Ovary (tissue), 9 donors: Measurements from ENCODE around the gene CCP110. TPM values are rescaled to one million over a fixed set of nuclear protein-coding genes. Genes with fewer than 3 reads are reported as not detected.

Experiments
- DNase-seq, 5 donors: peaks; one replicate each; pipeline ENCODE4 v3.0.0-alpha.2; 2019 to 2020
- H3K27ac ChIP-seq, 2 donors: fragments of 200-600 bp; one replicate each; pipeline versions ENCODE4 v1.5.1 to v1.8.0; 2019 to 2022
- H3K27me3 ChIP-seq: fragments of 200-600 bp; one replicate; pipeline ENCODE4 v1.8.0; 2022
- H3K36me3 ChIP-seq: fragments of 200-600 bp; sonication (generic); one replicate; pipeline ENCODE4 v1.5.1; 2019
- H3K4me1 ChIP-seq: one replicate; pipeline ENCODE4 v1.8.1; 2013; ENCODE audit warnings: mild to moderate bottlenecking, moderate library complexity; ENCODE audit not compliant: insufficient read depth
- H3K4me3 ChIP-seq: fragments of 200-600 bp; sonication (generic); one replicate; pipeline ENCODE4 v1.5.1; 2017
- H3K9me3 ChIP-seq, 2 donors: fragments of 200-600 bp in 1 of 2; sonication (generic) in 1 of 2; one replicate each; pipeline versions ENCODE4 v1.5.1 to v1.8.1; 2013 to 2019; ENCODE audit warnings: mild to moderate bottlenecking in 1 of 2, moderate library complexity in 1 of 2
- EP300 ChIP-seq: sonication (generic); formaldehyde crosslinking; IDR thresholded peaks from one replicate; pipeline ENCODE4 v1.6.1; 2017; ENCODE audit warnings: antibody characterized with exemption
- POLR2A ChIP-seq: fragments of 450-650 bp; IDR thresholded peaks from one replicate; pipeline ENCODE4 v1.6.1; 2017; ENCODE audit warnings: antibody characterized with exemption, mild to moderate bottlenecking, moderate library complexity
- WGBS, 3 donors: extraction: QIAGEN DNeasy Blood & Tissue Kit in 1 of 3; methylation state at CpG; one replicate each; pipeline versions ENCODE4 v1.1.5 to v1.1.7; 2013 to 2017; 5-methylcytosine and 5-hydroxymethylcytosine counted together
- intact Hi-C, 4 donors: fragments of 100-400 bp; cut with DNase I; formaldehyde crosslinking; loops; one replicate each; pipeline versions ENCODE4 v1.11.0 to v1.15.1; 2022 to 2023
- polyA plus RNA-seq, 2 donors: library from polyadenylated mRNA; stranded (reverse); fragments of 200-250 nt in 1 of 2; fragments of 350-450 nt in 1 of 2; fragmentation: Illumina TruSeq in 1 of 2; extraction: RNeasy Lipid Tissue Mini Kit (QIAGEN cat#74804) in 1 of 2; gene quantifications; one replicate each; pipeline ENCODE4 v1.2.3, GENCODE V29; 2013 to 2014
- total RNA-seq, 7 donors: library from RNA; depleted of rRNA in 2 of 7; stranded (reverse); fragments of >200 nt in 2 of 7; fragmentation: NEBNext Ultra II Directional in 3 of 7; extraction: Animal tissue kit (Norgen Biotek cat#: 25700) in 3 of 7; gene quantifications; one replicate each; pipeline versions ENCODE4 v1.1.0 to v1.2.4, GENCODE V29; 2016 to 2023
- TF ChIP-seq, protein P1 (sequence below), 3 donors: fragments of 450-650 bp in 2 of 3; fragments of 200-600 bp in 1 of 3; IDR thresholded peaks; one replicate each; pipeline versions ENCODE4 v1.5.1 to v1.8.0; 2016 to 2022; ENCODE audit warnings: antibody characterized with exemption in 3 of 3, mild to moderate bottlenecking in 1 of 3
- donor health status: DM: no; HTN: no; CAD: no; lungs with moderate emphysema.
- donor health status: DM: no; HTN: no; CAD: no.
- donor health status: Bipolar disorder and iron deficiency.
- donor health status: DM: yes; HTN: yes; CAD: no.
- donor health status: DM: no; HTN: no; CAD: no.
- donor health status: DM: yes; HTN: yes; CAD: no.

CCP110 gene
- total and polyA plus RNA-seq, 9 donors, result 7.2 to 22.9 (median 19.1) TPM

GRCh38 chr16:19573997-19574396 is 50.3 kb downstream of the CCP110 start:
- H3K4me1 ChIP-seq, result no peaks in the 10 kb centered on the region
- no peaks in the 10 kb centered on the region for H3K36me3 ChIP-seq
- no peak overlapping the region for H3K4me3 ChIP-seq
- no peak overlapping the region for H3K27ac ChIP-seq
- no peaks in the 10 kb centered on the region for H3K27me3 ChIP-seq
- no peaks in the 10 kb centered on the region for H3K9me3 ChIP-seq
- TF ChIP-seq POLR2A (no peak), EP300 (no peak)
- TF ChIP-seq, protein P1, sequence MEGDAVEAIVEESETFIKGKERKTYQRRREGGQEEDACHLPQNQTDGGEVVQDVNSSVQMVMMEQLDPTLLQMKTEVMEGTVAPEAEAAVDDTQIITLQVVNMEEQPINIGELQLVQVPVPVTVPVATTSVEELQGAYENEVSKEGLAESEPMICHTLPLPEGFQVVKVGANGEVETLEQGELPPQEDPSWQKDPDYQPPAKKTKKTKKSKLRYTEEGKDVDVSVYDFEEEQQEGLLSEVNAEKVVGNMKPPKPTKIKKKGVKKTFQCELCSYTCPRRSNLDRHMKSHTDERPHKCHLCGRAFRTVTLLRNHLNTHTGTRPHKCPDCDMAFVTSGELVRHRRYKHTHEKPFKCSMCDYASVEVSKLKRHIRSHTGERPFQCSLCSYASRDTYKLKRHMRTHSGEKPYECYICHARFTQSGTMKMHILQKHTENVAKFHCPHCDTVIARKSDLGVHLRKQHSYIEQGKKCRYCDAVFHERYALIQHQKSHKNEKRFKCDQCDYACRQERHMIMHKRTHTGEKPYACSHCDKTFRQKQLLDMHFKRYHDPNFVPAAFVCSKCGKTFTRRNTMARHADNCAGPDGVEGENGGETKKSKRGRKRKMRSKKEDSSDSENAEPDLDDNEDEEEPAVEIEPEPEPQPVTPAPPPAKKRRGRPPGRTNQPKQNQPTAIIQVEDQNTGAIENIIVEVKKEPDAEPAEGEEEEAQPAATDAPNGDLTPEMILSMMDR (IDR thresholded peaks at IDR 0.05), result no peak
- WGBS, 3 donors, result 92 to 93% (median 93%) methylated on average over 9 of the region's 9 CpGs
- no peak for DNase-seq
- intact Hi-C loops, result no loop called here

DNA sequence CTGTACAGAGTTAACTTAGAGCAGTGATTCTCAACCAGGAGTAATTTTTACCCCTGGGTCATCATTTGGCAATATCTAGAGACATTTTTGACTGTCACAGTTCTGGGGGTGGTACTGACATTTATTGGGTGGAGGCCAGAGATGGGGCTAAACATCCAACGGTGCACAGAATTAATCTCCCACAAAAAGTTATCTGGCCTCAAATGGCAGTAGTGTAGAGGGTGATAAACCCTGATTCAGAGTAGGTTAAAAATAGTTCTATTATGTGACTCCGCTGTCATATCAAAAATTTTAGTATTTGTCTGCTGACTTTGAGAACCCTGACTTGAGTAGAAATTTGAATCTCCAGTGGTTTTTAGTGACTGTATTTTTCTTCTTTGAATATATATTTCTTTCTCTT is 50.9 kb downstream of the CCP110 start:
- Histone ChIP-seq H3K27ac (no peak overlapping the region), H3K4me1 (no peaks in the 10 kb centered on the region), H3K27me3 (no peaks in the 10 kb centered on the region), H3K9me3 (no peaks in the 10 kb centered on the region), H3K36me3 (no peaks in the 10 kb centered on the region), H3K4me3 (no peak overlapping the region)
- DNase-seq, result no peak
- intact Hi-C loops, result no loop called here
- TF ChIP-seq POLR2A (no peak), EP300 (no peak)
- TF ChIP-seq, protein P1 (IDR thresholded peaks at IDR 0.05), result no peak
- WGBS, 3 donors, result 66 to 72% (median 72%) methylated on average over 2 of the region's 2 CpGs

GRCh38 chr16:19578378-19578971 is 54.7 kb downstream of the CCP110 start:
- intact Hi-C loops, result no loop called here
- no peaks in the 10 kb centered on the region for H3K36me3 ChIP-seq
- peaks cover 0 to 4% of the 10 kb centered on the region in 2 donors for H3K9me3 ChIP-seq
- no peaks in the 10 kb centered on the region for H3K27me3 ChIP-seq
- H3K4me3 ChIP-seq, result no peak overlapping the region
- no peaks in the 10 kb centered on the region for H3K4me1 ChIP-seq
- TF ChIP-seq, protein P1 (IDR thresholded peaks at IDR 0.05), result no peak
- TF ChIP-seq POLR2A, result no peak
- no peak for TF ChIP-seq EP300
- WGBS, 3 donors, result 89 to 95% (median 92%) methylated on average over 10 of the region's 10 CpGs
- DNase-seq, result no peak
- no peak overlapping the region for H3K27ac ChIP-seq

DNA sequence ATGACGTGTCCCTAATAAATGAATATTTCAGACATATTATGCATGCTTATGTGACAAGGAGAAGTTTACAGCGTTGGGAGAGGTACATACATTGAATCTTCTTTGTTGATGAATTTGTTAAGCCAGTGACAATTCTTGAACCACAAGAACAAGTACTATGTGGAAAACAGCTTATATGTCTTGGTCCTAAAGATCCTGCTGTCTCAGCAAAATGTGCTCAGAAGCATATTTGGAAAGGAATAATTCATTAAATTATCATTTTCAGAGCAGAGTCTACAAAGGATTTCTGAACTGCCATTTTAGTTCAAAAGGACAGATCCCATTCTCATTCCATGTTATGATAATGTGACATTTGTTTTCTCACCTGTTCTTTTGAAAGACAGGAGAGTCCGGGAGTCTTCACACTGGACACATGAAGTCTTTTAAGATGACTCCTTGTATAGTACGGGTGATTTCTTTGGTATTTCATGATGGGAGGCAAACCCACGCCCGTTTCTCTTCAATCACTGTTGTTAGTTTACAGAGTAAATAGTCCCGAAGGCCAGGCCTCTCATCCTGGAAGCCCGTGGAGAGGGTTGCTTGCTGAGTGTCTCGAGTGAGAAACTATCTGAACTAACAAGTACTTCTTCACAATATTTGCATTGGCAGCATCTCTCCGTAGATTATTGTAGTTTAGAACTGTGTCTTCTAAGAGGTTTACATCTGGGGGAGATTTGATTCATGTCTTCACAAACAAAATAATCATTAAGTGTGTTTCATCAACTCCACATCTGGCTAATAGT is 58.5 kb downstream of the CCP110 start:
- Histone ChIP-seq H3K9me3 (peaks cover 0 to 4% of the 10 kb centered on the region in 2 donors), H3K36me3 (no peaks in the 10 kb centered on the region), H3K4me3 (no peak overlapping the region), H3K27ac (no peak overlapping the region), H3K27me3 (no peaks in the 10 kb centered on the region), H3K4me1 (no peaks in the 10 kb centered on the region)
- 39 to 73% (median 45%) methylated on average over 10 of the region's 10 CpGs for WGBS, 3 donors
- no peak for DNase-seq
- intact Hi-C loops, result no loop called here
- TF ChIP-seq POLR2A (no peak), EP300 (no peak)
- TF ChIP-seq, protein P1 (IDR thresholded peaks at IDR 0.05), result no peak
